GM21717 (cell line): ENCODE results near the gene ROPN1L.
"Not testable (repeated sequence)": the region's sequence is repeated elsewhere in the genome, so short reads cannot be mapped to it uniquely, and the experiment has no call there.

Source experiments
- ATAC-seq: cut with Tn5 transposase; IDR thresholded peaks from one replicate; pipeline ENCODE4 v1.9.1; 2021; ENCODE audit warnings: mild to moderate bottlenecking, moderate library complexity; ENCODE audit not compliant: unreplicated experiment

The ROPN1L gene

DNA sequence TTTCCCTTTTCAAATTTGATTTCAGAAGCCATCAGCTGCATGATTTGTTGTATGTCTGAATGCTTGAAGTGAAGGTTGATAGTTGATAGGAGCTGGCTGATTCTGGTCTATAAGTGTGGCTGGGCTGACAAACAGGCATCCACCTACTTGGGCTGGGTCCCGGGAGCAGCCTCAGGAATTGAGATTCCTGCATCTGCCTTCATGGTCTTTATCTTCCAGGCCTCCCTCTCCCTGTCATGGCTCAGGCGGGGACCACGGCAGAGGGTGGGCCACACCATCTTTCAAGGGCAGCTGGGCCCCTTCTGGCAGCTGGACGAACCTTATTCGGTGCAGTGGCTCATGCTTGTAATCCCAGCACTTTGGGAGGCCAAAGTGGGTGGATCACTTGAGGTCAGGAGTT, 55.9 kb downstream of the ROPN1L start:
- no peak for ATAC-seq

GRCh38 chr5:10498350-10498749, 56.7 kb downstream of the ROPN1L start:
- ATAC-seq, result no peak

DNA sequence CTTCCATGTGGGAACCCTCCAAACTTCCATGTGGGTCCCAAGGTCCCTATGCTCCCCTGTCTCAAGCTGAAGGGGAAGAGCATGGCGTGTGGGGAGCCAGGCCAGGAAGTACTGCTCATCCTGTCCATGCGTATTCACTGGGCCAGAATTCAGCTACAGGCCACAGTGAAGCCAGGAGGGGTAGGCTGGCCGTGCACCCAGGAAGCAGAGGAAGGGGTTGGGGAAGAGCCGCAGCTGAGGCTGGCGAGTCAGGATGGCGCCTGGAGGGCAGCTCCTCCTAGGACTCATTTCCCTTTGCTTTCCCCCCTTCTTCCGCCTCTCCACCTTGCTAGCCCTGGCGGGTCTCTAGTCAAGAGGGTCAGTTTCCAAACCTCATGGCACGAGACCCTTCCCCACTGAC, 57.4 kb downstream of the ROPN1L start:
- ATAC-seq, result no peak

DNA sequence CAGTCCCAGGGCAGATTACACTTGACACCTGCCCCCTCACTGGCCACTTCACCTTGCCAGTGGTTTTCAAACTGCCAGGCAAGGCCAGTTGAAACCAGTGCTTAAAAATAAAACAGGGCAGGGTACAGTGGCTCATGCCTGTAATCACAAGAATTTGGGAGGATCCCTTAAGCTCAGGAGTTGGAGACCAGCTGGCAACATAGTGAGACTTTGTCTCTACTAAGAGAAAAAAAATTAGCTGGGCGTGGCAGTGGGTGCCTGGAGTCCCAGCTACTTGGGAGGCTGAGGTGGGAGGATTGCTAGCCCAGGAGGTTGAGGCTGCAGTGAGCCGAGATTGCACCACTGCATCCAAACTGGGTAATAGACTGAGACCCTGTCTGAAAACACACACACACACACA, 58.1 kb downstream of the ROPN1L start:
- ATAC-seq, result no peak

GRCh38 chr5:10500669-10501068, 59.0 kb downstream of the ROPN1L start:
- no peak for ATAC-seq

- ATAC-seq, result no peak
Observed at GRCh38 chr5:10501554-10502075, 59.9 kb downstream of the ROPN1L start.

GRCh38 chr5:10502130-10502529, 60.5 kb downstream of the ROPN1L start:
- ATAC-seq, result no peak

- no peak for ATAC-seq
Observed at GRCh38 chr5:10502578-10502977, 60.9 kb downstream of the ROPN1L start.

- ATAC-seq, result no peak
Observed at GRCh38 chr5:10503321-10503720, 61.6 kb downstream of the ROPN1L start.

DNA sequence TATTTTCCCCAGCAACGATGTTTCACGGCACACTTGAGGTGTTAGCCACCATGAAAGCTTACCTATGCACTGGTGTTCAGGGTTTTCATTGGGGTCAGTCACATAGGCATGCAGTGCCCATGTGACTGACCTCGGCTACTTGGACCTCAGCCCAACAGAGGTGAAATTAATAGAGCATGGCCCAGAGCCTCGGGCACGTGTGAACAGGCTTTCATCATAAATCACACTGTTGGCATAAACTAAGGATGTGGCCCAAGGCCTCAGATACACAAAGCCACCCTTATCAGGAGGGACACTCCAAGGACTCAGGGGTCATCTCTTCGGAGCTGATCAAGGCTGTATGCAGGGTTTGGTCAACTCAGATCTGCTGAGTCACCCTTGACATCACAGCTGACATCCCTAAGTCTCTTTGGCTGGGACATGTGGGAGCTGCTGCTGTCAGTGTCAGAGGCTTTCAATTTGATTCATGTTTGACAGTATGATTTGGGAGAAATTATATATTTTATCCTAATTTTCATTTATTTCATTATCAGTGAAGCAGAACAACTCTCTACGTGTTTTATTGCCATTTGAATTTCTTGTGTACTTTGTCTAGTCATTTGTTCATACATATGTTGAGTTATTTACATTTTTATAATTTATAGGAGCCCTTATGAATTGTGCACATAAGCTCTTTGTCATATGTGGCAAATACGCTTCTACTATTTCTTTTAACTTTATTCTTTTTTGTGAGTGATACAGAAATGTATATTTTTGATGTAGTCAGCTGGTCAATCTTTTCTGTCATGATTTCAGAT, 62.5 kb downstream of the ROPN1L start:
- ATAC-seq, result no peak

GRCh38 chr5:10505517-10506095, 63.9 kb downstream of the ROPN1L start:
- ATAC-seq, result peak; percentile 65

GRCh38 chr5:10506535-10506934, 64.9 kb downstream of the ROPN1L start:
- ATAC-seq, result no peak

- no peak for ATAC-seq
Observed at GRCh38 chr5:10507575-10508096, 66.0 kb downstream of the ROPN1L start.

DNA sequence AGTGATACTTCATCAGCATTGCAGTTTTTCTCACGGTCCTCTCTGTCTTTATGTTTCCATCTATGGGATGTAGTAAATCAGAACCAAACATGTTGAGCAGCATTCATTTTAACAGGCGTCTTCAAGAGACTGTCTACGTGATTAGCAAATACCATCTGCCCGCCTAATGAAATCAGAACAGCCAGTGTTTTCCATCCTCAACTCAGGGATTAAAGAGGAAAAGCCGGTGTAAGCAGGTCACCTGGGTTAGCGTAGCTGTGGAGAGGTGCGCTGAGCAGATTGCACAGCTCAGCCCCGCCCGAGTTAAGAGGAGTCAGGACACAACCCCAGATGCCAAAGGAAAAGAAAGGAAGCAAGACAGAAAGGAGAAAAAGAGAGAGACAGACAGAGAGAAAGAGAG, 67.9 kb downstream of the ROPN1L start:
- no peak for ATAC-seq

DNA sequence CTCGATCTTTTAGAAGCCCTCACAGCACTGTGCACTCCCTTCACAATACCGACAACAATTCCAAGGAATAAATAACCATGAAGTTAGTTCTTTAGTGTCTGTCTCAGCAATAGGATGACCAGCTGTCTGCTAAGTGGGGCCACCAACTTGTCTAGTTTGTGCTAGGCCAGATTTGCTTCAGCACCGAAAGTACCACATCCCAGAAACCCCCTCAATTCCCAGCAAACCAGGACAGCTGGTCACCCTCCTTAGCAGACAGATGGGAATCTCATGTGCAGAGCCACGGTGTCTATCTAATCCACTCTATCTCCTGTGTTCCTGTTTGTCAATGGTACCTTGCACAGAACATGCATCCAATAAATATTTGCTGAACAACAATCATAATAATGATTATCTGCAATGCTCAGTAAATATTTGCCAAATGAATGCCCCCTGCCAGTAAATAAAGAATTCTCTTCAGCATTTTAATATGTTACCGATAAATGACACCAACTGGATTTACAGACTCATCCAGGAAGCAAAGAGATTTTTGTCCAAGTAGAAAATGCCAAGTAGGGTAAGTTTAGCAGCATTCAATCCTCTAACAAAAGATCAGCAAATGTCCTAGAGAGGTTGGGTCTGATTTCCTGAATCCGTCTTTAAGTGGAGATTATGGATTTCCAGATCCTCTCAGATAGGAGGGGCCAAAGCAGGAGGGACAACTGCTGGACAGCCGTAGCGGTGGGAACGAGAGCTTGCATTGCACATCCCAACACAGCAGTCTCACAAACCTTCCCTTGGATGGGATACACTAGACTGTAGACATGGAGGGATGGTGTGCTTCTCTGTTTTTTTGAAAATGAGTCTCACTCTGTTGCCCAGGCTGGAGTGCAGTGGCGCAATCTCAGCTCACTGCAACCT, 70.3 kb downstream of the ROPN1L start:
- ATAC-seq, result no peak

GRCh38 chr5:10513501-10514442, 72.1 kb downstream of the ROPN1L start:
- ATAC-seq, result no peak

GRCh38 chr5:10514572-10514971, 72.9 kb downstream of the ROPN1L start:
- ATAC-seq, result not testable (repeated sequence)
